Gastrocnemius medialis (tissue), 4 donors: ENCODE results near the gene SHISA8.

ENCODE experiments used
- CTCF ChIP-seq, 5 experiments: fragments of 450-650 bp in 3 of 5; fragments of 200-600 bp in 2 of 5; sonication (generic) in 2 of 5; IDR thresholded peaks in 4 of 5; conservative IDR thresholded peaks in 1 of 5; 1 replicate in 4 of 5; 2 replicates in 1 of 5; pipeline ENCODE4 v1.5.1; 2016 to 2019; ENCODE audit warnings: antibody characterized with exemption in 5 of 5, mild to moderate bottlenecking in 3 of 5, moderate library complexity in 3 of 5
- POLR2A ChIP-seq, 2 donors: fragments of 450-650 bp; IDR thresholded peaks; one replicate each; pipeline ENCODE4 v1.6.1; 2017; ENCODE audit warnings: antibody characterized with exemption in 2 of 2, mild to moderate bottlenecking in 2 of 2, moderate library complexity in 2 of 2

GRCh38 chr22:41919357-41920224 is 4.7 kb upstream of the SHISA8 start:
- no peak for TF ChIP-seq CTCF (IDR thresholded peaks at IDR 0.05 in 4 of 5, conservative IDR thresholded peaks at IDR 0.05 in 1 of 5)
- no peak for TF ChIP-seq POLR2A (IDR thresholded peaks at IDR 0.05)
